IMR-90 (cell line): Measurements from ENCODE around the gene CPLX1. TPM values are rescaled to one million over a fixed set of nuclear protein-coding genes. Genes with fewer than 3 reads are reported as not detected.

Experiments used
- ATAC-seq: fragments of 200-7000 bp; cut with Tn5 transposase; 2 replicates; pipeline ENCODE4 v1.9.1; 2020; ENCODE audit warnings: low read depth, mild to moderate bottlenecking, moderate library complexity
- BruUV-seq: library from RNA; stranded (reverse); fragments of 400-500 nt; replicated peaks from 2 replicates; lab custom pipeline; 2021; lab: Mats Ljungman, UMichigan
- CTCF ChIA-PET: fragments of 300-600 bp; formaldehyde crosslinking; extraction: SDS; loops from one replicate; lab custom pipeline; 2021; ENCODE audit warnings: antibody characterized with exemption; lab: Yijun Ruan, JAX
- POLR2A ChIA-PET: fragments of 300-600 bp; sonication (Branson Sonifier 250); formaldehyde crosslinking; loops from one replicate; lab custom pipeline; 2022; ENCODE audit warnings: antibody characterized with exemption; ENCODE audit not compliant: unreplicated experiment; lab: Charles Lee
- DNase-seq: peaks from one replicate; pipeline ENCODE4 v3.0.0; 2013
- H2AFZ ChIP-seq: replicated peaks from 2 replicates; pipeline ENCODE3; 2013; ENCODE audit warnings: low read length, mild to moderate bottlenecking; ENCODE audit not compliant: poor library complexity
- H2AK5ac ChIP-seq: 2 replicates; pipeline ENCODE4 v1.6.1; 2013; ENCODE audit warnings: low read depth, low read length, inconsistent platforms
- H2AK9ac ChIP-seq: replicated peaks from 2 replicates; pipeline ENCODE3; 2013; ENCODE audit warnings: mild to moderate bottlenecking, low read depth, low read length, moderate library complexity; ENCODE audit not compliant: poor library complexity
- H2BK120ac ChIP-seq: 2 replicates; pipeline ENCODE4 v1.6.1; 2013; ENCODE audit warnings: low read depth, low read length, inconsistent platforms
- H2BK15ac ChIP-seq: 3 replicates; pipeline ENCODE4 v1.6.1; 2013; ENCODE audit warnings: low read depth, low read length, inconsistent platforms
- H2BK20ac ChIP-seq: 2 replicates; pipeline ENCODE4 v1.6.1; 2013; ENCODE audit warnings: low read depth, mild to moderate bottlenecking, inconsistent platforms, low read length, moderate library complexity
- H2BK5ac ChIP-seq: 2 replicates; pipeline ENCODE4 v1.6.1; 2013; ENCODE audit warnings: mild to moderate bottlenecking, low read depth, low read length, inconsistent platforms; ENCODE audit not compliant: poor library complexity, severe bottlenecking
- H3K14ac ChIP-seq: replicated peaks from 2 replicates; pipeline ENCODE4 v1.6.1; 2013; ENCODE audit warnings: low read depth, low read length, inconsistent platforms
- H3K18ac ChIP-seq: 2 replicates; pipeline ENCODE4 v1.6.1; 2013; ENCODE audit warnings: low read depth, low read length, control low read depth
- H3K23ac ChIP-seq: 2 replicates; pipeline ENCODE4 v1.6.1; 2013; ENCODE audit warnings: low read depth, low read length, inconsistent platforms
- H3K27ac ChIP-seq: 2 replicates; pipeline ENCODE4 v1.5.1; 2013; ENCODE audit warnings: mild to moderate bottlenecking, control low read depth, low read length; ENCODE audit not compliant: insufficient read depth
- H3K27me3 ChIP-seq: 2 replicates; pipeline ENCODE4 v1.6.1; 2013; ENCODE audit warnings: low read length; ENCODE audit not compliant: control insufficient read depth, insufficient read depth
- H3K36me3 ChIP-seq: 2 replicates; pipeline ENCODE4 v1.6.1; 2013; ENCODE audit warnings: low read length, mixed read lengths; ENCODE audit not compliant: control insufficient read depth, insufficient read depth
- H3K4ac ChIP-seq: 2 replicates; pipeline ENCODE4 v1.6.1; 2013; ENCODE audit warnings: low read depth, low read length, inconsistent platforms
- H3K4me1 ChIP-seq: 2 replicates; pipeline ENCODE4 v1.6.1; 2013; ENCODE audit warnings: low read length, mixed read lengths; ENCODE audit not compliant: control insufficient read depth, insufficient read depth
- H3K4me2 ChIP-seq: 2 replicates; pipeline ENCODE4 v1.6.1; 2013; ENCODE audit warnings: low read depth, mild to moderate bottlenecking, control low read depth, low read length, moderate library complexity
- H3K4me3 ChIP-seq: 2 replicates; pipeline ENCODE4 v1.5.1; 2013; ENCODE audit warnings: low read depth, mild to moderate bottlenecking, control low read depth, low read length, moderate library complexity; ENCODE audit not compliant: insufficient read depth
- H3K56ac ChIP-seq: 2 replicates; pipeline ENCODE4 v1.6.1; 2013; ENCODE audit warnings: low read length, inconsistent platforms; ENCODE audit not compliant: insufficient read depth; ENCODE audit errors: extremely low read depth
- H3K79me1 ChIP-seq, 2 experiments: 2 replicates each; pipeline ENCODE4 v1.6.1; 2013; ENCODE audit warnings: low read length in 2 of 2, inconsistent platforms in 1 of 2, low read depth in 1 of 2
- H3K9ac ChIP-seq: 2 replicates; pipeline ENCODE4 v1.6.1; 2013; ENCODE audit warnings: low read depth, low read length, control low read depth
- H3K9me1 ChIP-seq: 2 replicates; pipeline ENCODE4 v1.6.1; 2013; ENCODE audit warnings: low read length, inconsistent platforms; ENCODE audit not compliant: insufficient read depth
- H3K9me3 ChIP-seq: 2 replicates; pipeline ENCODE4 v1.6.1; 2013; ENCODE audit warnings: low read length; ENCODE audit not compliant: control insufficient read depth, insufficient read depth
- H4K20me1 ChIP-seq: 2 replicates; pipeline ENCODE4 v1.6.1; 2013; ENCODE audit warnings: low read length, inconsistent platforms; ENCODE audit not compliant: insufficient read depth
- H4K5ac ChIP-seq: 2 replicates; pipeline ENCODE4 v1.6.1; 2013; ENCODE audit warnings: mild to moderate bottlenecking, low read depth, low read length, control low read depth
- H4K8ac ChIP-seq, 2 experiments: 2 replicates each; pipeline ENCODE4 v1.6.1; 2013; ENCODE audit warnings: low read depth in 2 of 2, low read length in 2 of 2, control low read depth in 1 of 2, inconsistent platforms in 1 of 2
- H4K91ac ChIP-seq: 2 replicates; pipeline ENCODE4 v1.6.1; 2013; ENCODE audit warnings: low read depth, low read length, inconsistent platforms; ENCODE audit not compliant: insufficient read depth
- SMC3 ChIP-seq: fragments of 150-350 bp; IDR thresholded peaks from 2 replicates; pipeline ENCODE4 v1.6.1; 2016; ENCODE audit warnings: low read depth, mild to moderate bottlenecking, antibody characterized with exemption, low read length, moderate library complexity
- WGBS, 2 experiments: methylation state at CpG; one replicate each; pipeline versions ENCODE4 v1.1.5 to v1.1.7; 2013; ENCODE audit warnings: missing lambda C conversion rate in 2 of 2; ENCODE audit not compliant: insufficient read length in 1 of 2; ENCODE audit errors: extremely low coverage in 2 of 2; 5-methylcytosine and 5-hydroxymethylcytosine counted together
- dilution Hi-C: fragments of 300-500 bp; cut with HindIII; formaldehyde crosslinking; loops from one replicate; pipeline ENCODE4 v1.14.3; 2018; ENCODE audit warnings: low sequenced_read_pairs; ENCODE audit not compliant: unreplicated experiment
- in situ Hi-C: fragments of 300-500 bp; cut with MboI; formaldehyde crosslinking; loops from 3 replicates; pipeline ENCODE4 v1.14.3; 2019; ENCODE audit warnings: low sequenced_read_pairs, inconsistent platforms, mixed read lengths
- intact Hi-C: fragments of 100-400 bp; cut with micrococcal nuclease; formaldehyde crosslinking; loops from 2 replicates; pipeline ENCODE4 v1.10.0; 2022
- polyA plus RNA-seq, 3 experiments: library from polyadenylated mRNA; depleted of rRNA; stranded (reverse); fragments of >200 nt; gene quantifications; 2 replicates each; pipeline ENCODE4 v1.2.3, GENCODE V29; 2012; ENCODE audit warnings: low replicate concordance in 1 of 3
- total RNA-seq: library from RNA; depleted of rRNA; stranded (reverse); fragments of >200 nt; gene quantifications from 2 replicates; pipeline ENCODE4 v1.2.3, GENCODE V29; 2012

CPLX1 gene
- total and polyA plus RNA-seq, 2 of the 4 experiments (the other 2 are of a cell fraction), result 0.05 TPM; not detected in 1

GRCh38 chr4:794900-795725, 30.8 kb downstream of the CPLX1 start:
- Histone ChIP-seq H3K9ac (no peak overlapping the region), H2BK15ac (no peak overlapping the region), H3K79me1 (no peaks in the 10 kb centered on the region), H3K4me2 (no peak overlapping the region), H3K4ac (no peak overlapping the region), H2BK20ac (no peak overlapping the region), H3K9me3 (no peaks in the 10 kb centered on the region), H2AFZ (peak overlapping the region; percentile 32), H4K91ac (no peak overlapping the region), H3K4me3 (no peak overlapping the region), H3K23ac (no peak overlapping the region), H3K36me3 (no peaks in the 10 kb centered on the region), H2BK5ac (no peak overlapping the region), H2BK120ac (no peak overlapping the region), H3K4me1 (no peaks in the 10 kb centered on the region), H3K27ac (no peak overlapping the region), H4K20me1 (no peaks in the 10 kb centered on the region), H2AK5ac (no peak overlapping the region), H4K8ac (no peak overlapping the region), H3K18ac (no peak overlapping the region), H3K27me3 (peaks cover 60% of the 10 kb centered on the region), H3K56ac (no peak overlapping the region), H2AK9ac (no peak overlapping the region), H3K14ac (no peak overlapping the region), H3K9me1 (no peaks in the 10 kb centered on the region), H4K5ac (no peak overlapping the region)
- DNase-seq (no peak), ATAC-seq (no peak)
- TF ChIP-seq SMC3, result no peak
- BruUV-seq, result no TSS peak
- POLR2A ChIA-PET, result no interaction called here
- intact Hi-C loops, result no loop called here
- in situ Hi-C loops, result no loop called here
- 5% methylated on average over 42 of the region's 71 CpGs; no CpG with 5 or more reads in 1 of the 2 experiments for WGBS, 2 experiments
- CTCF ChIA-PET, result no interaction called here
- dilution Hi-C loops, result no loop called here
